GM21723 (cell line): ENCODE measurements around the gene PRKCE.

Source experiments
- ATAC-seq: cut with Tn5 transposase; IDR thresholded peaks from one replicate; pipeline ENCODE4 v1.9.1; 2021; ENCODE audit warnings: mild to moderate bottlenecking, moderate library complexity; ENCODE audit not compliant: unreplicated experiment

Gene PRKCE

DNA sequence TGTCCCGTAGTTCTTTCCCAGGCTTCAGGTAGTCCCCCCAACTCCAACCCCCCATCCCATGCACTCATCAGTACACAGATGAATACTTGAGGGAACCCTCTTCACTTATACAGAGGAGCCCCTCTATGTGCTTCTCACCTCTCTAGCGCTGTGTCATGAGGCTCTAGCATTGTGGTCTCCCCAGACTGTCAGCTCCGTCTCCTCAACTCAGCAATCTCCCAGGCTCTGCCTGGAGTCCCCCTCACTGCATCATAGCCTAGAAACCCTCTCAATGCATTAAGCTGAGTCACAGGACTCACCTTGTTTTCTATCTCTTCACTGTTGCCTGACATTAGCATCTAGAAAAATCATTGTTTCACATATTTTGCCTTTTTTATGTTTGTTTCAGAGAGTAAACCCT lies 20.2 kb upstream of the PRKCE start:
- no peak for ATAC-seq

GRCh38 chr2:45631955-45632354 lies 19.5 kb upstream of the PRKCE start:
- no peak for ATAC-seq

DNA sequence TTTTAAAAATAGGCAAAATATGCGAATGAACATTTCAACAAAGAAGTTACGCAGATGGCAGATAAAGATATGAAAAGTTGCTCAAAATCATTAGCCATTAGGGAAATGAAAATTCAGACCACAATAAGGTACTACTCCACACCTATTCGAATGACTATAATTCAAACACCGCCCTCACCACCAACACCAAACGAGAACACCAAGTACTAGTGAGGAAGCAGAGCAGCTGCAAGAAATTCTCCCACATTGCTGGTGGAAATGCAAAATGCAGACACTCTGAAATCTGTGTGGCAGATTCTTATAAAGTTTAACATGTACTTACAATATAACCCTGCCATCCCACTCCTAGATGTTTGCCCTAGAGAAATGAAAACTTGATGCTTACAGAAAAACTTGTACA lies 17.3 kb upstream of the PRKCE start:
- ATAC-seq = no peak

DNA sequence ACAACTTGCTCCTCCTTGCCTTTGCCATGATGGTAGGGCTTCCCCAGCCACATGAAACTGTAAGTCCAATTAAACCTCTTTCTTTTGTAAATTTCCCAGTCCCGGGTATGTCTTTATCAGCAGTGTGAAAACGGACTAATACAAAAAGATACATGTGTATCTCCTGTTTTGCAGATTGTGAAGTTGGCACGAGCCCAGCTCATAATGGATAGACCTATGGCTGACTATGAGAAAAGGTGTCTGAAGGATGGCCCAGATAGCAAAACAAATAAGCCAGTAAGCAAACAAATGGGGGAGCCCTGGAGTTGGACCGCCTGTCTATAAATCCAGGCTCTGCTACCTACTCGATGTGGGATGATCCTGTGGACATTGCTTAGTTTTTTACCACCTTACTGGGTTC lies 15.5 kb upstream of the PRKCE start:
- no peak for ATAC-seq

GRCh38 chr2:45637440-45637839 lies 14.0 kb upstream of the PRKCE start:
- ATAC-seq = no peak

DNA sequence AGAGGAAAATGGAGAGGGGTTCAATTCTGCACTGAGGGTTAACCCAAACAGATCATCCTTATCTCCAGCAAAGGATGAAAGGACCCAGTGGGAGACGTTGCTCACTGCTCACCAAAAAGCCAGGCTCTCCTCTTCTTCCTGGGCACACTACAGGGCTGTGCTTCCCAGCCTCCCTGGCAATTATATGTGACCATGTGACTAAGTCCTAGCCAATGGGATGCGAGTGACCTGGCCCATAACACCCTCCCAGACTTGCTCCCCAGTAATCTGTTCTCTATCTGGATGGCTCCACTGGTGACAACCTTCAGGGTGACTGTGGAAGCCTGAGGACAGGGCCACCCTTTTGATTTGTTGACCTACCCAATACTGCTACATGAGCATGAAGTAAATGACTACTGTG lies 10.9 kb upstream of the PRKCE start:
- no peak for ATAC-seq

- no peak for ATAC-seq
Measured at GRCh38 chr2:45643095-45643494, 8.4 kb upstream of the PRKCE start.

DNA sequence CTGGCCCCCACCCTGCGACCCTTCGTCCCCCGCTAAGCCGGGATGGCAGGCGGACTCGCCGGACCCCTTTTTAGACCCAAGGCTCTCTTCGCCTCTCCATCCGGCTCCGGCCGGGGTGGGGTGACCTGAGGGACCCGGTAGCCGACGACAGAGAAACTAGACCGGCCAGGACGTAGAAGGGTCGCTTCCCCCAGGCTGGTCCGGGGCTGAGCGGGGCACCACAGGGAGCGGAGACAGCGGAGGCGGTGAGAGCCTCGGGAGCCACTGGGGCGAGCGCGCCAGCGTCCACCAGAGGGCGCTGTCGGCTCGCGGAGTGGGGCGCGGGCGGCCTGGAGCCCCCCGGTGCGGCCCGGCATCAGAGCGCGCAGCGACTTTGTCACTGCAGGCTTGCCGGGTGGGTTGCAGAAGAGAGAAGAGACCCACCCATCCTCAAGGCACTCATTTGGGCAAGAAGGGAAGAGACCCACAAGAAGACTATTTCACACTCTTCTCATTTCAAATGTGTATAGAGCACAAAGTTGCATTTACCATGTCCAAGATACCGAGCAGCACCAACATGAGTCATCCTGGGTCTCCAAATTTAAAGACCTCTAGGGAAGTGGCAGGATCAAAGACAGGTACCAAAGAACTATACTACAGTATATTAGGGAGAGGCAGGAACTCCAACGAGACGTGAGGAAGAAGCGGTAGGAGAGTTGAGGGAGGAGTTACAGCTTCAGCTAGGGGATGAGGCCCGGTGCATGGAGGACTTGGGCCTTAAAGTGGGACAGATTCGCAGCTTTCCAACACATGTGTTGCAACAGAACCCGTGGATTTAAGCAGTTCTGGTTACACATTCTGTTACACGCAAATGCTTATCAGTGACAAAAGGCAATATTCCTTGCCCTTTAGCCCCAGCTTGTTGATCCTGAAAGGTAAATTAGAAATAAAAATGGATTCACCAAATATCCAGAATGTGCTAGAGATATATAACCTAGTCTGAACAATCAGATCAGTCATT lies 7.6 kb upstream of the PRKCE start:
- peak; percentile 81 for ATAC-seq

DNA sequence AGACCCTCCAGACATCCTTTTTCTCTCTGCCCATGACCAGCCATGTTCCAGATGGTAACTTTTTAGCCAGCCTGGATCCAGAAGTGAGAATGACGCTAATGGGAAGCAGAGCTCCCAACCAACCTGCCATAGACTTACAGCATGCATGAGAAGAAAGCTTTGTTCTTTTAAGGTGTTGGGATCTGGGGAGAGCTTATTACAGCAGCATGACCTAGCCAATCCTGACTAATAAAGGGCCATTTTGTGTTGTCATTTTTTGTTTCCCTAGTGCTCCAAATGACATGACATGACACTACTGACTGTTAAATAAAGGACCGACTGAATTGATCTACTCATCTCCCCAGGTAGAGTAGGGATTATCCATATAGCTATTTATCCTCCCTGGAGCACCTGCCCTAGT lies 5.2 kb upstream of the PRKCE start:
- no peak for ATAC-seq

DNA sequence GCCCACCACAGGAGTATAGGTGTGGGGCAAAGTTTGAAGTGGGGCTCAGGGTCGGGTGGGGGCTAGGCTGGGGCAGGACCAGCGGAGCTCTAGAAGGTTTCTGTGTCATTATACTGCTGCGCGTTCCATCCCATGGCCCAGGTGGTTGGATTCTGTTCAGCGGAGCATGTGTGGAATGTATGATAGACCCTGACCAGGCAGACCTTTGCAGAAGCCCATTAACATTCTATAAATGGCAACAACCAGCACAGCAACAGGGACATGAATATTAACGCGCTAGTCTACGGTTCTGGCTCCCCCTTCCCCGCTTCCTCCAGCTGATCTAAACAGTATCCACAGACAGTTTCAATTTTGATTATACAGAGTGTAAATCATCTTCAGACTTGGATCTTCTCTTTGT lies 4.1 kb upstream of the PRKCE start:
- no peak for ATAC-seq

- no peak for ATAC-seq
Measured at GRCh38 chr2:45647986-45648520, 3.4 kb upstream of the PRKCE start.

DNA sequence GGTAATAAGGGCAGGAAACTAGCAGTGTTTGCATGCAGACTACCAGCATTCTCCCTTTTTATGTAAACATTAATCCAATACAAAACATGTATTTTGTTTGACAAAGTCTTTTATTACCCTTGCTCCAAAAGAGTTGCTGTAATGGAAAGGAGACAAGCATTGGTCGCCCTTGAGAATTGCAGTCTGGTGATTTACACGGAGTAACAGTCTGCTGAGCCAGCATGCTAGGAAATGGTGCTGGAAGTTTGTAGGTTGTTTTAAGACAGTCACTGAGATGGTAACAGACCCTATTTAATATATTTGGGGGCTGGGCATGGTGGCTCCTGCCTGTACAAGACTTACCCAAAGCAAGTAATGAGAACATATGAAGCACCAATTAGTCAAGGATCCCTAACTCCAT lies 2.8 kb upstream of the PRKCE start:
- no peak for ATAC-seq

DNA sequence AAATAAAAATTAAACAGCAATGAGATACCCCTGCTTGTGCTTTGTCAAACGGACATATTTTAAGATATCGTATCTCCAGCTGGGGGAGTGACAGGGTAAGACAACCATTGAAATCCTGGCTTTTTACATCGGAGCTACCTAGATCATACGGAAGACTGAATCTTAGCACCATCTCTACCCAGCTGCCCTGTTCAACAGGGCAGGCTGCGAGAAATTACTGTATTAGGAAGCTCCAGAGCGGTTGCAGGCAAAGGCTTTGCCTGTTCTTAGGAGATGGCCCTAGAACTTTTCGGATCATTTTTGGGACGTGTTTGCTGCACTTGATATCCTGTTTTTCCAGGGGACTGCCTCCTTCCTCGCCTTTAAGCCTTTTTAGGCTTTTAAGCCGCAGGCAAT lies 2.0 kb upstream of the PRKCE start:
- ATAC-seq = no peak

DNA sequence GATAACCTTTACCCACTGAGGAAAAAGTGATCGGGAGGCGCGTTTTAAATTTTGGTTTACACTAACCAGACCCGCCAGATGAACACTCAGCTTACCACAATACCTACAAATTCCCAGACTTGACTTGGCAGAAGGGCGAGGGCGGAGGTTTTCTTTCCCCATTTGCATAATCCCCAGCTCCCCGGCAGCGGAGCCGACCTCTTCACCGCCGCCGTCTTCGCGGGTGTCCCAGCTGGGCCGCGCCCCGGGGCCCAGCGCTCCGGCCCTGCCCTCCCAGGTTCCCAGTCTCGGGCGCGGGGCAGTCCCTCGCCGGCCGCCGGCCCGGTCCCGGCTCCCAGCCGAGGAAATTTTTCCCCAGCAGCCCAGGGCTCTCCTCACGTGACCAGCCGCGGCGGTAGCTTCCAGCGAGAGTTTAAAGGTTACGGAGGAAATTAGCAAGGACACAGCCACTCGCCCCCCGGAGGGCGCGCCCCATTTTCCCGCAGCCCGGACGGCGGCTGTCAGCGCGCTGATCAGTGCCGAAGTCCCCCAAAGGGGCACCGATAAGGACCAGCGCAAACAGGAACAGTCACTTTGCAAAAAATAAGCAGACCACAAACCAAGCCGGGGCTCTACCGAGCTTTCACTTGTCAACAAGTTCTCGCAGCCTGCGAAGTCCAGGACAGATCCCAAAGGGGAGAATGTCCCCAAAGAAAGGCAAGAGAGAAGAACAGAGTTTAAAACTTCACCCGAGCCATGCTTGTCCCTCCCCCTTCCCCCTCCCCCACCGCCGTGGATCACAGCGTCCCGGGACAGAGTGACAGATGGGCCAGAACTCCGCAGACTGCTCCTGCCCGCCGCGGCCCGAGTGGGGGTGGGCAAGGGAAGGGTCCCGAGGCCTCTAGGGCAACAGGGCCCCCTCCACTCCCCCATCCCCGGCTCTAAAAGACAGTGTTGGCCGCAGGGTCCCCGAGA lies 1.3 kb upstream of the PRKCE start:
- ATAC-seq = peak; percentile 26

GRCh38 chr2:45650851-45651414 lies 542 bp upstream of the PRKCE start:
- peak; percentile 65 for ATAC-seq

DNA sequence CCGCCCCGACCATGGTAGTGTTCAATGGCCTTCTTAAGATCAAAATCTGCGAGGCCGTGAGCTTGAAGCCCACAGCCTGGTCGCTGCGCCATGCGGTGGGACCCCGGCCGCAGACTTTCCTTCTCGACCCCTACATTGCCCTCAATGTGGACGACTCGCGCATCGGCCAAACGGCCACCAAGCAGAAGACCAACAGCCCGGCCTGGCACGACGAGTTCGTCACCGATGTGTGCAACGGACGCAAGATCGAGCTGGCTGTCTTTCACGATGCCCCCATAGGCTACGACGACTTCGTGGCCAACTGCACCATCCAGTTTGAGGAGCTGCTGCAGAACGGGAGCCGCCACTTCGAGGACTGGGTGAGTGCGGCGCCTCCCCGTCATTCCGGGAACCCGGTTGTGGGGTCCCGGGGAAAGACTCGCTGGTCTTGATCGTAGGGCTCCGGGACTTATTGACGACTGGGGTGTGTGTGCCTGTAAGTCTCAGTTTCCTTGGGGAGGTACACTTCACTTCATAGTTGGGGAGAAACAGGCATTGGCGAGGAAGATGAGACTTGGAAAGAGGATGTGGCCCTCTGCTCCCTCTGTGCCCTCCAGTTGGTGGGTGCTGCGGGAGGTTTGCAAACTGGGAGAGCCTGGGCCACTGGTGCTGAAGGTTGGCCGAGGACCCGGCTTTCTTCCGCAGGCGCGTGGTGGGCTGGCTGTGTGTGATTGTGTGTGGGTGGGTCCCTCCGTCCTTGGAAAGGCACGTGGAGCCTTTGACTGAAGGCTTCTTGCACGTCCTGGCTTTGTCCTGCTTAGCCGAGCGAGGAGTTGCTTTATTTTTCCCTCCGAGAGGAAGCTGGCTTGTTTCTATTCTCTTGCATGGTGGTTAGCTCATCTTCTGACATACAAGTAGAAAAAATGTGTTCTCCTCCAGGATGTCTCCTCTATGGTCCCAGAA lies 886 bp downstream of the PRKCE start:
- ATAC-seq = no peak

- ATAC-seq = no peak
Measured at GRCh38 chr2:45653122-45653913, 1.8 kb downstream of the PRKCE start.

DNA sequence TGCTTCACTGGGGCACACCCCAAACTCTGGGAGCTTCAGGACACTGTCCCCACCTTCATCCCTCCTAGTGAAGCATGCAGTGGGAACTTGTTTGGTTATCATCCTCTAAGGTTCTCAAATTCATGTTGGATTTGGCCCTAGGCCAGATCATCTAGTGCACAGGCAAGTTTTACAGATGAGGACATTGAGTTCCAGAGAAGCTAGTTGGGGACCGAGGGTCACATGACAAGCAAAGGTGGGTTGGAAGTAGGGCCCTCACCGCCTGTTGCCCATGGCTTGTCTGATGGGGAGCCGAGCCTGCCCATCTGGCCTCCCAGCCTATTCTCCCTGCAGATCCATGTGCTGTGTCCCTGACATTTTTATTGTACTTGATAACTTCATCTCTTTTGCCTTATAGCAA lies 2.8 kb downstream of the PRKCE start:
- no peak for ATAC-seq

GRCh38 chr2:45661828-45662227 lies 10.4 kb downstream of the PRKCE start:
- ATAC-seq = no peak
